Measurements from ENCODE around the gene AZGP1.
"Not testable (repeated sequence)": the region's sequence is repeated elsewhere in the genome, so short reads cannot be mapped to it uniquely, and the experiment has no call there.

The AZGP1 gene

GRCh38 chr7:99997545-99998137, 21.8 kb upstream of the AZGP1 start:
- peak; percentile 29 for DNase-seq

DNA sequence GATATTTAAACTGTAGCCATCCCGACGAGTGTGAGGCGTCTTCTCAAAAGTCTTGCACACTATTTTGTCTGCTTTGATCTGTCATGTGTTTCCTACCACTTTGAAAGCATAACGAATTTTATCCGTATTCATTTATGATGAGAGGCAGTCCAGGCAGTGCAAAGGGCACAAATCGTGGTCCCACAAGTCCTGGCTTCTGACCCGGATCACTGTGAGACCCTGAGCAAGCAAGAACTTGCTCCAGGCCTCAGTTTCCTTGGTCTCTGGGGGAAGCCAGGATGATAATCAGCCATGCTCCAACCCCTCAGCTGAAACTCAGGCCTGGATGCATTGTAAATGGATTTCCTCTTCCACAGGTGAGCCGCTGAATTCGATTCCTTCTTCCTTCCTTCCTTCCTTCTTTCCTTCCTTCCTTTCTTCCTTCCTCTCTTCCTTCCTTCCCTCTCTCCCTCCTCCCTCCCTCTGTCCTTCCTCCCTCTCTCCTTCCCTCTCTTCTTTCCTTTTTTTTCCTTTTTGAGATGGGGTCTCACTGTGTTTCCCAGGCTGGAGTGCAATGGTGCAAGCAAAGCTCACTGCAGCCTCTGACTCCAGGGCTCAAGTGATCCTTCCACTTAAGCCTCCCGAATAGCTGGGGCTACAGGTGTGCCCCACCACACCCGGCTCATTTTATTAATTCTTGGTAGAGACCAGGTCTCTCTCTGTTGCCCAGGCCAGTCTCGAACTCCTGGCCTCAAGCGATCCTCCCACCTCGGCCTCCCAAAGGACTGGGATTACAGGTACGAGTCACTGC, 21.1 kb upstream of the AZGP1 start:
- no peak for DNase-seq

- no peak for DNase-seq
Observed at GRCh38 chr7:99994819-99995218, 19.0 kb upstream of the AZGP1 start.

DNA sequence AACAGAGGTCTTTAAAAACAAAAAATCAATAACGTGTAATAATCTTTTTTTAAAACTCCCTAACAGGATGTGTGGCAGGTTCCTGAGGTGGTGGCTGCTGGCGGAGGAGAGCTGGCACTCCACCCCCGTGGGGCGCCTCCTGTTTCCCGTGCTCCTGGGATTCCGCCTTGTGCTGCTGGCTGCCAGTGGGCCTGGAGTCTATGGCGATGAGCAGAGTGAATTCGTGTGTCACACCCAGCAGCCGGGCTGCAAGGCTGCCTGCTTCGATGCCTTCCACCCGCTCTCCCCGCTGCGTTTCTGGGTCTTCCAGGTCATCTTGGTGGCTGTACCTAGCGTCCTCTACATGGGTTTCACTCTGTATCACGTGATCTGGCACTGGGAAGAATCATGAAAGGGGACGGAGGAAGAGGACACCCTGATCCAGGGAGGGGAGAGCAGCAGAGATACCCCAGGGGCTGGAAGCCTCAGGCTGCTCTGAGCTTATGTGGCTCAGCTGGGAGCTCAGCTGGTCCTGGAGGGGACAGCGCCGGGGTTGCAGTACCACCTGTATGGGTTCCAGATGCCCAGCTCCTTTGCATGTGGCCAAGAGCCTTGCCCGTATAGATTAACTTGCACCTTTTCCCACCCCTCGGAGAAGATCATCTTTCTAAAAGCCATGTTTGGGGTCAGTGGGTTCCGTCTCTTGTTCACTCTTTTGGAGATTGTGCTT, 16.7 kb upstream of the AZGP1 start:
- no peak for DNase-seq

- DNase-seq, result not testable (repeated sequence)
Observed at GRCh38 chr7:99991543-99991942, 15.7 kb upstream of the AZGP1 start.

DNA sequence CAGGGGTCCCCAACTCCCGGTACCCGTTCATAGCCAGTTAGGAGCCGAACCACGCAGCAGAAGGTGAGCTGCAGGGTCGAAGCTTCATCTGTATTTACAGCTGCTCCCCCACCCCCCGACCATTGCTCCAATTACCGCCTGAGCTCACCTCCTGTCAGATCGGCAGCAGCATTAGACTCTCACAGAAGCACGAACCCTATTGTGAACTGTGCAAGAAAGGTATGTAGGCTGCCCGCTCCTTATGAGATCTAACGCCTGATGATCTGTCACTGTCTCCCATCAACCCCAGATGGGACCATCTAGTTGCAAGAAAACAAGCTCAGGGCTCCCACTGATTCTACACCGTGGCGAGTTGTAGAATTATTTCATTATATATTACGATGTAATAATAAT, 14.6 kb upstream of the AZGP1 start:
- no peak for DNase-seq

- no peak for DNase-seq
Observed at GRCh38 chr7:99987846-99988245, 12.0 kb upstream of the AZGP1 start.

GRCh38 chr7:99987306-99987705, 11.5 kb upstream of the AZGP1 start:
- not testable (repeated sequence) for DNase-seq

GRCh38 chr7:99984593-99984992, 8.8 kb upstream of the AZGP1 start:
- DNase-seq, result no peak

GRCh38 chr7:99981066-99981465, 5.2 kb upstream of the AZGP1 start:
- DNase-seq, result not testable (repeated sequence)

- DNase-seq, result not testable (repeated sequence)
Observed at GRCh38 chr7:99980448-99980872, 4.6 kb upstream of the AZGP1 start.

GRCh38 chr7:99979814-99980225, 4.0 kb upstream of the AZGP1 start:
- DNase-seq, result not testable (repeated sequence)

- no peak for DNase-seq
Observed at GRCh38 chr7:99976626-99977025, 795 bp upstream of the AZGP1 start.

- no peak for DNase-seq
Observed at GRCh38 chr7:99974681-99975080, 1.1 kb downstream of the AZGP1 start.

GRCh38 chr7:99973817-99974216, 2.0 kb downstream of the AZGP1 start:
- DNase-seq, result not testable (repeated sequence)

DNA sequence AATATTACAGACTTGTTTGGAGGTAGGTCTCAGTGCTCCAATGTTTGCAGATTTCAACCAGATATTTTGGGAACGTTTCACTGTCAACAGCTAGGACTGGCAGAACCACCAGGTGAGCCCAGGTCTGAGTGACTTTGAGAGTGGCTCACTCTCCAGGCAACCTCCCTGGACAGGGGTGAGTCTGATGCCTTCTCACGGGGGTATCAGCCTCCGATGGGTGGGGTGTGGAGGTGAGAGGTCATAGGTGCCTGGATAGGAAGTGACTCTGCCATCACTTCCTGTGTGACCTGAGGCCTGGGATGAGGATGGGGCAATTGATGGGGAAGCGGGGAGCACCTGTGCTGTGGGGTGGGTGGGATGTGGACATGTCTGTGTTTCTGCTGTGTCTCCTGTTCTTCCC, 4.6 kb downstream of the AZGP1 start:
- no peak for DNase-seq

GRCh38 chr7:99969813-99970212, 6.0 kb downstream of the AZGP1 start:
- DNase-seq, result not testable (repeated sequence)

GRCh38 chr7:99969298-99969697, 6.5 kb downstream of the AZGP1 start:
- DNase-seq, result no peak

- DNase-seq, result no peak
Observed at GRCh38 chr7:99958564-99959227, 17.1 kb downstream of the AZGP1 start.

DNA sequence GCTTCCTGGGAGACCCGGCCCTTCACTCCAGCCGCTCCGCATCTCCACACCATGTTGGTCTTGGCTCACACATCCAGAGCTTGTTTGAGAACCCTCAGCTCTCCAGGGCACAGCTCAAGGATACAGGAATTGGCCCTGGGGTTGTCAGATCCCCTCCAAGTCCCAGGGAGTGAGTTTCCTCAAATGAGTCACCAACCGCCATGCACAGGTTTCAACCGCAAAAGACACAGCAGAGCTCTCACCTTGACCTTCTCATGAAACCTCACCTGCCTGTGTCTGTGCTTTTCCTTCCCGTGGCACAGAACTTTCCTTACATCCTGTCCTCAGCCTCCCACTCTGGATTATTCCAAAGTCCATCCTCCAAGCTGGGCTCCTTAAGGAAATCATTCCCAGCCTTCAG, 20.6 kb downstream of the AZGP1 start:
- no peak for DNase-seq

- not testable (repeated sequence) for DNase-seq
Observed at GRCh38 chr7:99954643-99955042, 21.2 kb downstream of the AZGP1 start.

- peak; percentile 35 for DNase-seq
Observed at GRCh38 chr7:99953649-99954048, 22.2 kb downstream of the AZGP1 start.

DNA sequence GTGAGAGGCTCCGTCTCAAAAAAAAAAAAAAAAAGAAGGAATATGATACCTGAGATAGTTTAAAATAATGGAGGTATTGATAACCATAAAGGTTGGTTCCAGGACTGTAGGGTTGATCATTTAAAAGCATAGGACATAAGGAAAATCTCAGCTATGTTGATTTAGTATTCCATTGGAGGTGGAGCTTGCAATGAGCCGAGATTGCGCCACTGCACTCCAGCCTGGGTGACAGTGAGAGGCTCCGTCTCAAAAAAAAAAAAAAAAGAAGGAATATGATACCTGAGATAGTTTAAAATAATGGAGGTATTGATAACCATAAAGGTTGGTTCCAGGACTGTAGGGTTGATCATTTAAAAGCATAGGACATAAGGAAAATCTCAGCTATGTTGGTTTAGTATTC, 23.2 kb downstream of the AZGP1 start:
- not testable (repeated sequence) for DNase-seq
